HepG2 (cell line): ENCODE data around the gene NOS2. TPM values are rescaled to one million over a fixed set of nuclear protein-coding genes. Genes with fewer than 3 reads are reported as not detected.

Experiments used
- ATAC-seq: fragments of 200-7000 bp; cut with Tn5 transposase; 3 replicates; pipeline ENCODE4 v1.9.1; 2020; ENCODE audit warnings: mild to moderate bottlenecking, moderate library complexity
- BruUV-seq: library from RNA; stranded (reverse); fragments of 400-500 nt; replicated peaks from 2 replicates; lab custom pipeline; 2021; lab: Mats Ljungman, UMichigan
- CTCF ChIA-PET: fragments of 300-600 bp; formaldehyde crosslinking; extraction: SDS; loops from one replicate; lab custom pipeline; 2021; ENCODE audit warnings: low total read pairs, inconsistent platforms, low intra/inter-chr PET ratio; lab: Yijun Ruan, JAX
- POLR2A ChIA-PET: fragments of 350-600 bp; sonication (Branson Sonifier 250); formaldehyde crosslinking; loops from one replicate; lab custom pipeline; 2020; ENCODE audit warnings: antibody characterized with exemption, inconsistent platforms; lab: Yijun Ruan, JAX
- DNase-seq: peaks from one replicate; pipeline ENCODE4 v3.0.0-alpha.2; 2015; ENCODE audit warnings: low spot score
- FAIRE-seq: peaks from 3 replicates; lab custom pipeline; 2011; peaks lifted over from hg19 to GRCh38; lab: Jason Lieb, UNC
- H2AFZ ChIP-seq: one replicate; pipeline ENCODE4 v1.6.1; 2011; ENCODE audit warnings: low read length, inconsistent platforms
- H3K27ac ChIP-seq: fragments of 300-600 bp; 3 replicates; pipeline ENCODE4 v1.8.0; 2011; ENCODE audit warnings: mixed run types, mild to moderate bottlenecking, mixed read lengths, low read length, inconsistent platforms; ENCODE audit not compliant: insufficient read depth; ENCODE audit errors: extremely low read length
- H3K27me3 ChIP-seq, 2 experiments: fragments of 200-600 bp in 1 of 2; 2 replicates in 1 of 2; 3 replicates in 1 of 2; pipeline versions ENCODE4 v1.6.0 to v1.8.0; 2011; ENCODE audit warnings: low read length in 2 of 2, mild to moderate bottlenecking in 2 of 2, moderate library complexity in 2 of 2, inconsistent platforms in 1 of 2; ENCODE audit not compliant: insufficient read depth in 2 of 2, control insufficient read depth in 1 of 2
- H3K36me3 ChIP-seq, 2 experiments: fragments of 200-600 bp in 1 of 2; replicated peaks in 1 of 2; 2 replicates in 1 of 2; 3 replicates in 1 of 2; pipeline versions ENCODE4 v1.5.1 to v1.8.0; 2011; ENCODE audit warnings: low read length in 2 of 2, inconsistent platforms in 1 of 2; ENCODE audit not compliant: insufficient read depth in 2 of 2, control insufficient read depth in 1 of 2
- H3K4me1 ChIP-seq: 2 replicates; pipeline ENCODE4 v1.5.1; 2012; ENCODE audit warnings: low read length, inconsistent platforms; ENCODE audit not compliant: insufficient read depth
- H3K4me2 ChIP-seq: 2 replicates; pipeline ENCODE4 v1.6.0; 2011; ENCODE audit warnings: low read depth, low read length, inconsistent platforms
- H3K4me3 ChIP-seq, 3 experiments: fragments of 200-600 bp in 1 of 3; sonication (generic), shearing (Covaris generic) in 1 of 3; replicated peaks in 1 of 3; 2 replicates each; pipeline ENCODE4 v1.5.1; 2011 to 2016; ENCODE audit warnings: low read length in 3 of 3, inconsistent platforms in 2 of 3, low read depth in 2 of 3, mild to moderate bottlenecking in 2 of 3, control low read depth in 1 of 3, mixed read lengths in 1 of 3; ENCODE audit not compliant: insufficient read depth in 1 of 3
- H3K79me2 ChIP-seq: one replicate; pipeline ENCODE4 v1.6.1; 2011; ENCODE audit warnings: low read length, inconsistent platforms; ENCODE audit not compliant: insufficient read depth
- H3K9ac ChIP-seq: 2 replicates; pipeline ENCODE4 v1.6.0; 2011; ENCODE audit warnings: mild to moderate bottlenecking, low read depth, low read length, inconsistent platforms; ENCODE audit not compliant: insufficient read depth
- H3K9me3 ChIP-seq: 2 replicates; pipeline ENCODE4 v1.5.1; 2012; ENCODE audit warnings: mild to moderate bottlenecking, low read length
- H4K20me1 ChIP-seq: 2 replicates; pipeline ENCODE4 v1.6.0; 2011; ENCODE audit warnings: inconsistent platforms, mild to moderate bottlenecking, low read length, moderate library complexity; ENCODE audit not compliant: insufficient read depth
- CERS6 ChIP-seq: sonication (generic); formaldehyde crosslinking; IDR thresholded peaks from 2 replicates; pipeline ENCODE4 v1.5.0; 2020; ENCODE audit warnings: missing genetic modification reagents
- EP300 ChIP-seq, 3 experiments: sonication (generic) in 1 of 3; formaldehyde crosslinking in 1 of 3; IDR thresholded peaks; 2 replicates each; pipeline versions ENCODE4 v1.5.1 to v1.6.1; 2011 to 2020; ENCODE audit warnings: low read depth in 2 of 3, low read length in 2 of 3, borderline replicate concordance in 1 of 3, improper control_type of control experiment in 1 of 3, mild to moderate bottlenecking in 1 of 3, missing genetic modification reagents in 1 of 3, moderate library complexity in 1 of 3
- GATAD2A ChIP-seq: IDR thresholded peaks from 2 replicates; pipeline ENCODE4 v1.6.1; 2016
- GPBP1L1 ChIP-seq: sonication (generic); formaldehyde crosslinking; IDR thresholded peaks from 2 replicates; pipeline ENCODE4 v1.5.0; 2020; ENCODE audit warnings: mild to moderate bottlenecking, missing genetic modification reagents
- HMG20A ChIP-seq: IDR thresholded peaks from 2 replicates; pipeline ENCODE4 v1.6.1; 2016; ENCODE audit warnings: borderline replicate concordance
- HNF4A ChIP-seq: sonication (generic); formaldehyde crosslinking; IDR thresholded peaks from 2 replicates; pipeline ENCODE4 v1.4.0; 2020; ENCODE audit warnings: missing genetic modification reagents
- KLF15 ChIP-seq: sonication (generic); formaldehyde crosslinking; IDR thresholded peaks from 2 replicates; pipeline ENCODE4 v1.8.1; 2023; ENCODE audit warnings: borderline replicate concordance, mild to moderate bottlenecking, inconsistent platforms, missing genetic modification reagents, mixed read lengths
- MED13 ChIP-seq: sonication (generic); formaldehyde crosslinking; IDR thresholded peaks from 2 replicates; pipeline ENCODE4 v1.5.0; 2020; ENCODE audit warnings: missing genetic modification reagents
- MIER3 ChIP-seq: IDR thresholded peaks from 2 replicates; pipeline ENCODE4 v1.6.1; 2016; ENCODE audit warnings: missing compliant biosample characterization, borderline replicate concordance
- NCOR1 ChIP-seq: fragments of 200-600 bp; sonication (generic); IDR thresholded peaks from 2 replicates; pipeline ENCODE4 v1.7.0; 2017; ENCODE audit warnings: antibody characterized with exemption, low read length, borderline replicate concordance
- SKIL ChIP-seq: sonication (generic); formaldehyde crosslinking; IDR thresholded peaks from 2 replicates; pipeline ENCODE4 v1.8.0; 2022; ENCODE audit warnings: missing genetic modification reagents, mild to moderate bottlenecking, moderate library complexity, borderline replicate concordance
- SOX5 ChIP-seq: IDR thresholded peaks from 2 replicates; pipeline ENCODE4 v1.6.1; 2016; ENCODE audit warnings: borderline replicate concordance
- SOX6 ChIP-seq, 2 experiments: fragments of 450-650 bp in 1 of 2; sonication (generic) in 1 of 2; formaldehyde crosslinking in 1 of 2; IDR thresholded peaks; 2 replicates each; pipeline versions ENCODE4 v1.4.0 to v1.6.1; 2017 to 2020; ENCODE audit warnings: antibody characterized with exemption in 1 of 2, mild to moderate bottlenecking in 1 of 2, missing genetic modification reagents in 1 of 2
- STAG1 ChIP-seq: sonication (generic); formaldehyde crosslinking; IDR thresholded peaks from 2 replicates; pipeline ENCODE4 v1.4.0; 2020; ENCODE audit warnings: missing genetic modification reagents
- ZBTB26 ChIP-seq: IDR thresholded peaks from 2 replicates; pipeline ENCODE4 v1.6.1; 2016; ENCODE audit warnings: missing compliant biosample characterization, missing genetic modification reagents, borderline replicate concordance
- ZEB1 ChIP-seq: IDR thresholded peaks from 2 replicates; pipeline ENCODE4 v1.6.1; 2012; ENCODE audit warnings: mild to moderate bottlenecking, low read depth, inconsistent platforms; ENCODE audit not compliant: insufficient replicate concordance
- ZNF230 ChIP-seq: sonication (generic); formaldehyde crosslinking; IDR thresholded peaks from 2 replicates; pipeline ENCODE4 v1.4.0; 2020; ENCODE audit warnings: mild to moderate bottlenecking, missing genetic modification reagents
- ZNF354B ChIP-seq: sonication (generic); formaldehyde crosslinking; IDR thresholded peaks from 2 replicates; pipeline ENCODE4 v1.8.0; 2022; ENCODE audit warnings: mild to moderate bottlenecking, missing genetic modification reagents
- WGBS: methylation state at CpG from one replicate; pipeline ENCODE4 v1.1.6; 2017; ENCODE audit warnings: low lambda C conversion rate; 5-methylcytosine and 5-hydroxymethylcytosine counted together
- in situ Hi-C: cut with HindIII; loops from 2 replicates; pipeline ENCODE4 v1.10.0; 2017; ENCODE audit warnings: low pct_unique_long_range_greater_than_20kb; ENCODE audit not compliant: extremely low pct_ligation_motif_present
- intact Hi-C: fragments of 100-400 bp; cut with micrococcal nuclease; formaldehyde crosslinking; loops from one replicate; pipeline ENCODE4 v1.10.0; 2022; ENCODE audit not compliant: unreplicated experiment
- polyA plus RNA-seq, 8 experiments: library from polyadenylated mRNA; depleted of rRNA in 3 of 8; stranded (reverse) in 7 of 8; unstranded in 1 of 8; fragments of >200 nt; fragmentation: Illumina TruSeq in 4 of 8; extraction: Trizol in 4 of 8; gene quantifications; 2 replicates each; pipeline versions ENCODE4 v1.2.1 to v1.2.3, GENCODE V29; 2011 to 2016; ENCODE audit warnings: low read depth in 4 of 8, missing spikeins in 1 of 8, mixed read lengths in 1 of 8; ENCODE audit not compliant: insufficient read depth in 1 of 8
- total RNA-seq, 5 experiments: library from RNA; depleted of rRNA; stranded (reverse); fragments of >200 nt; fragmentation: Illumina TruSeq; extraction: Trizol; gene quantifications; 2 replicates each; pipeline ENCODE4 v1.2.3, GENCODE V29; 2016; ENCODE audit warnings: low read depth in 1 of 5

The NOS2 gene
- total and polyA plus RNA-seq, 2 of the 13 experiments (the other 11 are each of a cell fraction or from before 2014, with no cell fraction given): 0.02 TPM; not detected in 1

DNA sequence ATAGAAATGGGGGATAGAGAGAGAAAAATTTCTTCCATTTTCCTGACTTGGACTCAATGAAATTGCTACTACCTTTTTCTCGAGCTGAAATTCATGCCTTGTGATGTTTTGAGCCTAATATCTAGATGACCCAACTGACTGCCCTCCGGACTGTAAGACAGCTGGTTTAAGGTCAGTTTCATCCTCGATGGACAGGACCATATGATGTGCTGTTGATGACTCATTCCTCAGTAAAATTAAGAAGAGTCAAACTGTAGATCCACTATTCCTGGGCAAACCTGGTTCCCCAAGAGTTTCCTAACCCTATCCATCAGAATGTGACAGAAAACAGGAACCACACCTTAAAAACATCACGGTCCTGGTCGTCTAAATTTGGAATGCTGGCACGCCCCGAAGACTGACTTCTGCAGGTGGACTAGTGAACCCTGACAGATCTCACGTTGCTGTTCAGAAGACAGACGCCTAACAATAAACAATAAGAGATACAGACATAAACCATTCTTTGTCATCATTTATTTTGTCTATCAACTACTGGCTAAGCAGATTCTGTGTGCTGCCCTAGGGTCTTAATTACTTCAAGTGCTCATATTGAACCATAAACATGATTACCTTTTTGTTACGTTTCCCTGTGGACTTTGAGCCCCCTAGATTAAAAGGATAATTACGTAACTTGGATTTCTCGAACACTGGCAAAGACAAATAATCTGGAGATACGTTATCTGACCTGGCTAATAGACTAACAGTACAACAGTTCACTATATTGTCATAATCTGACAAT, 45.1 kb upstream of the NOS2 start:
- Histone ChIP-seq H3K4me1 (peaks cover 14% of the 10 kb centered on the region), H3K27me3 (no peaks in the 10 kb centered on the region), H4K20me1 (no peaks in the 10 kb centered on the region; the same call in 1 of the 2 replicates), H3K4me2 (peak overlapping the region; percentile 19; the same call in 1 of the 2 replicates), H3K79me2 (no peaks in the 10 kb centered on the region), H3K9ac (no peak overlapping the region), H3K4me3 (no peak overlapping the region), H3K27ac (no peak overlapping the region), H2AFZ (no peak overlapping the region), H3K36me3 (no peaks in the 10 kb centered on the region), H3K9me3 (no peaks in the 10 kb centered on the region)
- WGBS: under 1% methylated on average over 13 of the region's 13 CpGs
- BruUV-seq: no TSS peak
- FAIRE-seq (no peak), DNase-seq (peak; percentile 35), ATAC-seq (no peak)
- ChIA-PET POLR2A (no interaction called here), CTCF (no interaction called here)
- intact Hi-C loops (no loop called here), in situ Hi-C loops (no loop called here)
- TF ChIP-seq ZBTB26 (CRISPR knock-in tag): no peak
- TF ChIP-seq HNF4A (CRISPR knock-in tag): peak; percentile 74
- TF ChIP-seq GPBP1L1 (CRISPR knock-in tag): no peak
- no peak for TF ChIP-seq ZNF230
- TF ChIP-seq SOX5 (CRISPR knock-in tag): peak; percentile 38; the same call in 1 of the 2 replicates
- TF ChIP-seq SOX6 (IDR thresholded peaks at IDR 0.05): no peak
- peak; percentile 35; the same call in 1 of the 2 replicates for TF ChIP-seq SOX6 (CRISPR knock-in tag; IDR thresholded peaks at IDR 0.05)
- TF ChIP-seq ZEB1: no peak
- peak; percentile 58; the same call in 1 of the 2 replicates for TF ChIP-seq NCOR1
- 0 out of 2 replicates have a peak, but pooled peaks have one; percentile 27 for TF ChIP-seq GATAD2A (CRISPR knock-in tag)
- no peak for TF ChIP-seq STAG1
- no peak for TF ChIP-seq CERS6 (CRISPR knock-in tag)
- no peak for TF ChIP-seq MIER3 (CRISPR knock-in tag)
- no peak for TF ChIP-seq MED13 (CRISPR knock-in tag)
- TF ChIP-seq SKIL: no peak
- no peak for TF ChIP-seq ZNF354B (CRISPR knock-in tag)
- no peak for TF ChIP-seq KLF15 (CRISPR knock-in tag)
- 0 out of 4 replicates have a peak, but pooled peaks of 1 of the 2 experiments have one; percentile 15 for TF ChIP-seq EP300 (IDR thresholded peaks at IDR 0.05; ENCODE audit: low read depth in 2 of 2, low read length in 2 of 2)
- TF ChIP-seq EP300 (CRISPR knock-in tag; IDR thresholded peaks at IDR 0.05; ENCODE audit: borderline replicate concordance): no peak
- no peak for TF ChIP-seq HMG20A (CRISPR knock-in tag)
